ENCODE data around the gene MMP7. TPM values are rescaled to one million over a fixed set of nuclear protein-coding genes. Genes with fewer than 3 reads are reported as not detected.

MMP7 gene
- total RNA-seq, 6 experiments from 2014 or later: 0.37 to 2.9 (median 1.1) TPM

- Histone ChIP-seq H3K27me3 (no peaks in the 10 kb centered on the region), H3K4me1 (peaks cover 0 to 14% (median 6%) of the 10 kb centered on the region in 4 donors), H3K9me3 (no peaks in the 10 kb centered on the region), H3K4me3 (no peak overlapping the region), H3K27ac (peak overlapping the region in 2 of 3 donors; percentile 1 to 37), H3K36me3 (no peaks in the 10 kb centered on the region)
- TF ChIP-seq POLR2A (IDR thresholded peaks at IDR 0.05) (no peak), CTCF (IDR thresholded peaks at IDR 0.05) (peak; percentile 58 to 83 (median 74))
- WGBS (ENCODE audit: insufficient coverage, low coverage, low lambda C conversion rate, missing lambda C conversion rate): 29% methylated on average over 12 of the region's 12 CpGs
- DNase-seq (peak in 1 of 3 donors; percentile 52), ATAC-seq (peak; percentile 86 to 94 (median 88))
- intact Hi-C loops (cut with DNase I): loop anchor here in 1 of 2 donors (5.0 kb wide), 1 partner anchor 103 kb away; no protein-coding TSS in a partner anchor
Measured at GRCh38 chr11:102495161-102496042, 35.1 kb downstream of the MMP7 start.

GRCh38 chr11:102494216-102494615, 36.3 kb downstream of the MMP7 start:
- WGBS (ENCODE audit: insufficient coverage, low coverage, low lambda C conversion rate, missing lambda C conversion rate): 39% methylated on average over 6 of the region's 6 CpGs
- H3K9me3 ChIP-seq: no peaks in the 10 kb centered on the region
- H3K27me3 ChIP-seq: no peaks in the 10 kb centered on the region
- H3K4me3 ChIP-seq: no peak overlapping the region
- ATAC-seq (peak; percentile 81 to 91 (median 88)), DNase-seq (peak in 2 of 3 donors; percentile 51 to 54)
- H3K27ac ChIP-seq: peak overlapping the region in 2 of 3 donors; percentile 1 to 37
- H3K36me3 ChIP-seq: no peaks in the 10 kb centered on the region
- intact Hi-C loops (cut with DNase I): no loop called here
- H3K4me1 ChIP-seq: peaks cover 0 to 14% (median 6%) of the 10 kb centered on the region in 4 donors
- TF ChIP-seq CTCF (IDR thresholded peaks at IDR 0.05): no peak
- no peak for TF ChIP-seq POLR2A (IDR thresholded peaks at IDR 0.05)

GRCh38 chr11:102493524-102493923, 37.0 kb downstream of the MMP7 start:
- H3K27me3 ChIP-seq: no peaks in the 10 kb centered on the region
- H3K4me1 ChIP-seq: peaks cover 0 to 14% (median 6%) of the 10 kb centered on the region in 4 donors
- no peak overlapping the region for H3K27ac ChIP-seq
- peak; percentile 29 to 60 (median 40) for ATAC-seq
- WGBS (ENCODE audit: insufficient coverage, low coverage, low lambda C conversion rate, missing lambda C conversion rate): 63% methylated on average over 5 of the region's 5 CpGs
- intact Hi-C loops (cut with DNase I): no loop called here
- no peak for DNase-seq
- no peak overlapping the region for H3K4me3 ChIP-seq
- no peaks in the 10 kb centered on the region for H3K9me3 ChIP-seq
- TF ChIP-seq POLR2A (IDR thresholded peaks at IDR 0.05): no peak
- no peak for TF ChIP-seq CTCF (IDR thresholded peaks at IDR 0.05)
- no peaks in the 10 kb centered on the region for H3K36me3 ChIP-seq

- Histone ChIP-seq H3K36me3 (no peaks in the 10 kb centered on the region), H3K9me3 (no peaks in the 10 kb centered on the region), H3K4me3 (no peak overlapping the region), H3K4me1 (peaks cover 0 to 14% (median 6%) of the 10 kb centered on the region in 4 donors), H3K27me3 (no peaks in the 10 kb centered on the region), H3K27ac (no peak overlapping the region)
- ATAC-seq (no peak), DNase-seq (no peak)
- WGBS (ENCODE audit: insufficient coverage, low coverage, low lambda C conversion rate, missing lambda C conversion rate): 90% methylated on average over 2 of the region's 2 CpGs
- TF ChIP-seq POLR2A (IDR thresholded peaks at IDR 0.05) (no peak), CTCF (IDR thresholded peaks at IDR 0.05) (no peak)
- intact Hi-C loops (cut with DNase I): no loop called here
Measured at GRCh38 chr11:102491969-102492368, 38.6 kb downstream of the MMP7 start.

All from right lobe of liver (tissue), 6 donors.